Astrocyte of the hippocampus (primary cell): Measurements from ENCODE around the gene WIPF3.

Experiments used
- DNase-seq: peaks from one replicate; pipeline ENCODE4 v3.0.0; 2011; ENCODE audit warnings: low read depth, low spot score

Gene WIPF3

GRCh38 chr7:29808075-29808801 is 1.9 kb downstream of the WIPF3 start:
- no peak for DNase-seq

DNA sequence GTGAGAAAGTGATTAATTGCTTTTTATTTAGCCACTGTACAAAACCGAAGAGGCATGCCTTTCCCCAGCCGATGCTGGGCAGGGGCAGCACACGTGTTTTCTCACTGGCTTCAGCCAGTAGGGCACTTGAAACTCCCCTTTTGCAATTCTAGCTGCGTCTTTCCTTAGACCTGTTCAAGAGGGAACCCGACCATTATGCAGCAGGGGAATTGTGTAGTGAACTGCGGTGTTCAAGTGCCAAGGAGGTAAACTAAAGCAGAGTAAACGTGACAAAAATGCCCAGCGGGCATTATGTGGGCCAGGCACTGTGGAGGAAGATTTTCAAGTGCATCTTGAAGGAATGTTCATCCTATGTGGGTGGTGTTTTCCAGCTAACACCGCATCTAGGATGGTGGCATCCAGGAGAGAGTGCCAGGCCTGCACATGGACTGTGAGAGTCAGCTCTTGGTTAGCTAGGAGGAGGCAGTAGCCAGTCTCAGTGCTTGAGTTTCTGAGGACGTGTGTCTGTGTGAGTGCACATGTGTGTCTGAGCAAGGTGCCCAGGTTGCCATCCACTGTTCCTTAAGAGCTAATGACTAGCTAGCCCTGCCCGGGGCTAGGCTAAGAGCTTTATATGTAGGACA is 3.3 kb downstream of the WIPF3 start:
- peak; percentile 14 for DNase-seq

- DNase-seq: no peak
Measured at GRCh38 chr7:29810297-29810696, 4.0 kb downstream of the WIPF3 start.

- DNase-seq: no peak
Measured at GRCh38 chr7:29810813-29811482, 4.6 kb downstream of the WIPF3 start.

DNA sequence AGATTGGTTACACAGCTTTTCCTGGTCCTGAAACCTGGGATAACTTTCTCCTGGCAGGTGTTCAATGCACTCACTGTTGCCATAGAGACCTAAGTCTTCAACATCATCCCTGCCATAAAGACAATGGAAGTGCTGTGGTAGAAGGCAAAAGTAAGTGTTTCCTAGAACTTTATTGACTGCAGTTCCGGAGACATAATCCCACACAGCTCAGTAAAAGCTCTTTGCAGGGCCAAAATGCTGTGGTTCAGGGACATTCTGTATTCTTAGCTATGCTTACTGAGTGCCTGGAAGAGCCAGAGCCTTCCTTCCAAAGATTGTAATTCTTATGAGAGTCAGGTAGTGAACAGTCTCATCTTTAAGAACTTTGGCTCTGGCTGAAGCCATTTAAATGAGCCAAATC is 5.3 kb downstream of the WIPF3 start:
- DNase-seq: no peak

- DNase-seq: no peak
Measured at GRCh38 chr7:29812185-29812876, 6.0 kb downstream of the WIPF3 start.

GRCh38 chr7:29815181-29816105 is 9.1 kb downstream of the WIPF3 start:
- DNase-seq: no peak

DNA sequence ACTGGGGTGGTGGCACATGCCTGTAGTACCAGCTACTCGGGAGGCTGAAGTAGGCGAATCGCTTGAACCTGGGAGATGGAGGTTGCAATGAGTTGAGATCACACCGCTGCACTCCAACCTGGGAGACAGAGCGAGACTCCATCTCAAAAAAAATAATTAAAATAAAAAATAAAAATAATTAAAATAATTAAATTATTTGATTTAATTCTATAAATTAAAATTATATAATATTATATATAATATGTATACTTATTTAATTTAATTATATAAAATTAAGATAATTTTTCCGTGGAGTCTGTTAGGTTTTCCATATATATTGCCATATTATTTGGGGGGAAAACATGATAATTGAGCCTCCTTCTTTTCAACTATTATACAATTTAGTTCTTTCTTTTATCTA is 12.0 kb downstream of the WIPF3 start:
- no peak for DNase-seq

DNA sequence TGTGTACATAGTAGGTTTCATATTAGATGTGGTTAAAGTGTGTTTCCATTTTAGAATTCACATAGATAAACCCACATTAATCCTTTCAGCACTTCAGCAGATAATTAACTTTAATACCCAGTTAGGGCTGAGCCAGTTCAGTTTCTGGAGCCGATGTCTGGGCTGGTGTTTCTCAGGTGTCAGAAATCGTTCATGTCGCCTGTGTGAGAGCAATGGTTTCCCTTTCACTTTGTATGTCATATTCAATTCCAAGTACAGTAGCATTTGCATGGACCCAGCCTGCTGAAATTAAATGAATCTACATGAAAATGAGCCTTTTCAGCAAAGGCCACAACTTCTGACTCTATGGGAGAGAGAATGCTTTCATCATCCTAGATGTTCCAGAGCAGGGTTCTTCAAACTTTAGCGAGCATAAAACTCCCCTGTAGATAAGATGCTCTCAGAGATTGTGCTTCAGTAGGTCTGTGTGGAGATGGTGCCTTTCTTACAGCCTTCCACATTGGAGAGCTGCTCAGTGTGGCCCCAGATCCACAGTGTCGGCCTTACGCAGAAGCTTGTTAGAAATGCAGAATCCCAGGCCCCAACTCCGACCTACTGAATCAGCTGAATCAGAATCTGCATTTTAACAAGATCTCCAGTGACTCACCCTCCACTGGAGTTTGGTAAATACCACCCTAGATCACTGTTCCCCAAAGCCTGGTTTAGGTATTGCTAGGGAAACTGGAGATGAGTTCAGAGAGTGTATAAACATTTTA is 19.6 kb downstream of the WIPF3 start:
- DNase-seq: no peak

GRCh38 chr7:29826530-29826822 is 20.2 kb downstream of the WIPF3 start:
- no peak for DNase-seq

DNA sequence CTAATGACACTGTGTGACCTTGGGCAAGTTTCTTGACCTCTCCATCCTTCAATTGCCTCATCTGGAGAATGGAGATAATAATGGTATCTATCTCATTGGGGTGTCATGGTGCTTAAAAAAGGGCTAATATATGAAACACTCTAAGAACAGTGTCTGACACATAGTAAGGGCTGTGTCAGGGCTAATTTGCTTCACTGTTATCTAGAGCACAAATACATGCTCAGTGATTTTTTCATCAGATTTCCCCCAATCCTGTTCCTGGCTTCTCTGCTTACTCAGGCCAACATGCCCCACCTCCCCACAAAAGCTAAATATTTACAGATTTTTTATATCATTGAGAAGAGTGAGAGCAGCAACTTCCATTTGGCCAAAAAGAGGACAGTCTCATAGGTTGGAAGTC is 20.6 kb downstream of the WIPF3 start:
- no peak for DNase-seq

- DNase-seq: no peak
Measured at GRCh38 chr7:29831705-29832104, 25.4 kb downstream of the WIPF3 start.

DNA sequence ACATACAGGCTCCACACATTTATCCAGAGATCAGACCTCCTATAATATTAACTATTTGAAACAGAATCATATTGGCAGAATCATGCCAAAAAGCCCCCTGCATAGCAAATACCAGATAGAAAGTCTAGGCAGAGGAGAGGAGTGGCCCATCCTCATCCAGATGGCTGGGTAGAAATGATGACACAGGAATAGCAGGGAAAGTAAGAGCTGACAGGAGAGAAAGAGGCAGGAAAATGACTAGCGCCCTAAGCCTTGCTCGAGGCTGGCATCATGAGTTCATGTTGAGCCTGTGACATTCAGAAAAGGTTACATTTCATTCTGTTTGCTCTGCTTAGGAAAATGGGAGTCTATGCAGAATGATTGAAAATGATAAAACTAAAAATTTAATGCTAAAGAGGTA is 27.6 kb downstream of the WIPF3 start:
- DNase-seq: no peak

GRCh38 chr7:29835718-29836117 is 29.4 kb downstream of the WIPF3 start:
- no peak for DNase-seq

- DNase-seq: peak; percentile 61
Measured at GRCh38 chr7:29839302-29839701, 33.0 kb downstream of the WIPF3 start.

DNA sequence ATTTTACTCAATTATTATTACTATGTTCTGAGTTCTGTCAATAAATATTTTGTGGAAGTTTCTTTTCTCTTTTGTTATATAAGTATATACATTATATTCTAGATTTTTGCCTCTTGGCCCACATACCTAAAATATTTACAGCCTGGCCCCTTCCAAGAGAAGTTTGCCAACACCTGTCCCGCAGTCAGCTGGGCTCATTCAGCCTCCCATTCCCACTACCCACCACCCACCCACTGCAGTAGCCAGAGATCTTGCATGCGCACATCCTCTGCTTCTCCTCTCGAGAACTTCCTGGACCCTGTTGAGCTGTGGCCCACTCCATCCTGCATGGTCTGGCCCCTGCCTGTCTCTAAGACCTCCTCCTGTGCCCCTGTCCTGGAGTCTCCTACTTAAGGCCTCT is 33.6 kb downstream of the WIPF3 start:
- no peak for DNase-seq

GRCh38 chr7:29840701-29841100 is 34.4 kb downstream of the WIPF3 start:
- no peak for DNase-seq

- no peak for DNase-seq
Measured at GRCh38 chr7:29841926-29842701, 35.8 kb downstream of the WIPF3 start.

- peak; percentile 33 for DNase-seq
Measured at GRCh38 chr7:29843093-29843492, 36.8 kb downstream of the WIPF3 start.

DNA sequence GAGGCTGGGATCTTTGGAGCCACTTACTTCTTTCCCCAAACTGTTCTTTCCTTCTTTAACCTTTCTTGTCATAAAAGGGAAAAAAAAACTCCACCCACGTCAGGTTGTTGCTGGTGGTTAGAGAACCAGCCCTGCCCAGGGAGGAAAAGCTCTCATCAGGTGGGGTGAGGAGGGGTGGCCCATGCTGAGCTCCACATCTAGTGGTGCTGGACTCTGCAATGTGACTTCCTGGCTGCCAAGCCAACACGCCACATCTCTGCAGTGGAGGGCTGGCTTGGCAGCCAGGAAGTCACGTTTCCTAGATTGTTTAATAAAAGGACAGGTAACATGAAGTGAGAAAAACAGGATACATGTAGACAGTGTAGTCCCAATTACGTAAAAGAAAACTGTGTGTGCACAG is 37.4 kb downstream of the WIPF3 start:
- DNase-seq: no peak
